Measurements from ENCODE around the gene NME9. TPM values are rescaled to one million over a fixed set of nuclear protein-coding genes. Genes with fewer than 3 reads are reported as not detected.
A peak's percentile ranks its signal among the peaks of the same experiment; 100 is the strongest.

Gene NME9
- total RNA-seq, 2 experiments from 2014 or later = 0.80 TPM; not detected in 1

GRCh38 chr3:138334608-138335007 is 5.0 kb upstream of the NME9 start:
- H3K36me3 Mint-ChIP-seq (ENCODE audit: low read depth) = no peaks in the 10 kb centered on the region
- H3K27me3 ChIP-seq (ENCODE audit: control insufficient read depth in 1 of 2, insufficient read depth in 2 of 2, low read length in 2 of 2) = no peaks in the 10 kb centered on the region
- peaks cover 11% of the 10 kb centered on the region for H3K4me1 Mint-ChIP-seq (ENCODE audit: low read depth)
- no peak overlapping the region for H3K4me3 Mint-ChIP-seq
- intact Hi-C loops (cut with DNase I, micrococcal nuclease) = loop anchor here (5.0 to 10.0 kb wide), 5 partner anchors 147 to 1010 kb away; partner anchors contain the start of genes ARMC8 (in 1 of the 2), CEP70 (in 1 of the 2) and MRPS22 (in 1 of the 2)
- H3K4me3 ChIP-seq (ENCODE audit: low read length) = no peak overlapping the region
- no peak overlapping the region for H3K27ac ChIP-seq (ENCODE audit: low read depth in 1 of 2, low read length in 2 of 2)
- peaks cover 5% of the 10 kb centered on the region for H3K4me1 ChIP-seq (ENCODE audit: insufficient read depth, low read length)
- DNase-seq (no peak), ATAC-seq (ENCODE audit: poor library complexity) (no peak)
- H3K36me3 ChIP-seq (ENCODE audit: insufficient read depth, low read length) = no peaks in the 10 kb centered on the region
- ChIA-PET POLR2A (no interaction called here), CTCF (interaction anchor here (0.5 to 1.1 kb wide), 2 partner anchors 9 to 65 kb away, joined by 4 to 5 read pairs; no protein-coding TSS in a partner anchor)
- H3K9me3 Mint-ChIP-seq = no peaks in the 10 kb centered on the region
- H3K9me3 ChIP-seq (ENCODE audit: control insufficient read depth in 1 of 2, insufficient read depth in 1 of 2, low read length in 2 of 2) = no peaks in the 10 kb centered on the region
- TF ChIP-seq CTCF (IDR thresholded peaks at IDR 0.05) = no peak
- H3K27ac Mint-ChIP-seq = no peak overlapping the region
- no peaks in the 10 kb centered on the region for H3K27me3 Mint-ChIP-seq

- Mint-ChIP-seq H3K4me3 (peak overlapping the region; percentile 77), H3K27me3 (no peaks in the 10 kb centered on the region), H3K27ac (no peak overlapping the region), H3K36me3 (ENCODE audit: low read depth) (peaks cover 3% of the 10 kb centered on the region), H3K4me1 (ENCODE audit: low read depth) (peaks cover 28% of the 10 kb centered on the region), H3K9me3 (no peaks in the 10 kb centered on the region)
- ATAC-seq (ENCODE audit: poor library complexity) = no peak
- Histone ChIP-seq H3K27ac (ENCODE audit: low read depth in 1 of 2, low read length in 2 of 2) (no peak overlapping the region), H3K36me3 (ENCODE audit: insufficient read depth, low read length) (no peaks in the 10 kb centered on the region), H3K4me1 (ENCODE audit: insufficient read depth, low read length) (peaks cover 18% of the 10 kb centered on the region), H3K9me3 (ENCODE audit: control insufficient read depth in 1 of 2, insufficient read depth in 1 of 2, low read length in 2 of 2) (no peaks in the 10 kb centered on the region), H3K27me3 (ENCODE audit: control insufficient read depth in 1 of 2, insufficient read depth in 2 of 2, low read length in 2 of 2) (no peaks in the 10 kb centered on the region), H3K4me3 (ENCODE audit: low read length) (no peak overlapping the region)
- DNase-seq = peak in 3 of 14 experiments; percentile 20 to 50 (median 47)
- ChIA-PET POLR2A (no interaction called here), CTCF (no interaction called here)
- TF ChIP-seq CTCF (IDR thresholded peaks at IDR 0.05) = peak; percentile 50
- intact Hi-C loops (cut with DNase I, micrococcal nuclease) = loop anchor here (5.0 to 10.0 kb wide), 5 partner anchors 145 to 1012 kb away; partner anchors contain the start of genes ARMC8 (in 1 of the 2), CEP70 (in 1 of the 2) and MRPS22 (in 1 of the 2)
Measured at GRCh38 chr3:138332472-138333073, 2.9 kb upstream of the NME9 start.

GRCh38 chr3:138331143-138331894 is 1.7 kb upstream of the NME9 start:
- Mint-ChIP-seq H3K27ac (peak overlapping the region; percentile 31), H3K4me3 (peak overlapping the region; percentile 64)

More at GRCh38 chr3:138331143-138331894, 1.7 kb upstream of the NME9 start:
- H3K4me3 ChIP-seq (ENCODE audit: low read length) = no peak overlapping the region
- ATAC-seq (ENCODE audit: poor library complexity) (no peak), DNase-seq (peak in 2 of 14 experiments; percentile 24 to 29)
- intact Hi-C loops (cut with DNase I, micrococcal nuclease) = loop anchor here (2.0 to 10.0 kb wide), 6 partner anchors 144 to 1013 kb away; partner anchors contain the start of genes ARMC8 (in 1 of the 2), CEP70 (in 1 of the 2) and MRPS22 (in 1 of the 2)
- Mint-ChIP-seq H3K4me1 (ENCODE audit: low read depth) (peaks cover 29% of the 10 kb centered on the region), H3K36me3 (ENCODE audit: low read depth) (peaks cover 3% of the 10 kb centered on the region), H3K27me3 (no peaks in the 10 kb centered on the region), H3K9me3 (no peaks in the 10 kb centered on the region)
- H3K9me3 ChIP-seq (ENCODE audit: control insufficient read depth in 1 of 2, insufficient read depth in 1 of 2, low read length in 2 of 2) = no peaks in the 10 kb centered on the region
- no peaks in the 10 kb centered on the region for H3K36me3 ChIP-seq (ENCODE audit: insufficient read depth, low read length)
- no peak overlapping the region for H3K27ac ChIP-seq (ENCODE audit: low read depth in 1 of 2, low read length in 2 of 2)
- CTCF ChIA-PET = interaction anchor here (0.6 to 0.8 kb wide), 2 partner anchors 160 to 605 kb away, joined by 3 read pairs; no protein-coding TSS in a partner anchor
- H3K4me1 ChIP-seq (ENCODE audit: insufficient read depth, low read length) = peaks cover 18% of the 10 kb centered on the region
- POLR2A ChIA-PET = no interaction called here
- TF ChIP-seq CTCF (IDR thresholded peaks at IDR 0.05) = no peak
- H3K27me3 ChIP-seq (ENCODE audit: control insufficient read depth in 1 of 2, insufficient read depth in 2 of 2, low read length in 2 of 2) = no peaks in the 10 kb centered on the region

Data from CD4-positive, alpha-beta T cell (primary cell).